SK-N-DZ (cell line): Measurements from ENCODE around the gene ARHGDIA.
"Not testable (repeated sequence)": the region's sequence is repeated elsewhere in the genome, so short reads cannot be mapped to it uniquely, and the experiment has no call there.

ENCODE experiments used
- DNase-seq: peaks from one replicate; pipeline ENCODE4 v3.0.0-alpha.2; 2015; ENCODE audit warnings: low spot score

The ARHGDIA gene

DNA sequence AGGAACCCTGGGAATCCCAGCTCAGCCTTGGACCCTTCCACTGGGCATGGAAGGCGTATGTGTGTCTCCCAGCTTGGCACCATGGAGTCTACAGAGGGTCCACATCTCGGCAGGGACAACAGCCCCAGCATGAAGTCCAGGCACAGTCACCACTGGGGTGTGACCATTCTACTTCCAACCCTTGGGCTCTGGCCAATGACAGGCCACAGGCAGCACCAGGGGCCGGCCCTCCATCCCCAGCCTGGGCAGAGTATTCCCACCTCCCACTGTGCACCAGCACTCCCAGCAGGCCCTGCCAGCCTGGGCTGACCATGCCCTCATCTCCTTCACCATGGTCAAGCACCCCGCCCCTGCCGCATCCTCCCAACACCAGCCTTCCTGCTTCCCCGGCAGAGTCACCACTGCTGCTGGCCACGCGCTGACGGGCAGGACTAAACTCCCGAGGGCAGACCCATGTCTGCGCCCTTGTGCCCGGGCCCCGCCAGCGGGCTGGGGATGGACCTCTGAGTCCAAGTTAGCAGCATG lies 26.7 kb downstream of the ARHGDIA start:
- DNase-seq, result no peak

DNA sequence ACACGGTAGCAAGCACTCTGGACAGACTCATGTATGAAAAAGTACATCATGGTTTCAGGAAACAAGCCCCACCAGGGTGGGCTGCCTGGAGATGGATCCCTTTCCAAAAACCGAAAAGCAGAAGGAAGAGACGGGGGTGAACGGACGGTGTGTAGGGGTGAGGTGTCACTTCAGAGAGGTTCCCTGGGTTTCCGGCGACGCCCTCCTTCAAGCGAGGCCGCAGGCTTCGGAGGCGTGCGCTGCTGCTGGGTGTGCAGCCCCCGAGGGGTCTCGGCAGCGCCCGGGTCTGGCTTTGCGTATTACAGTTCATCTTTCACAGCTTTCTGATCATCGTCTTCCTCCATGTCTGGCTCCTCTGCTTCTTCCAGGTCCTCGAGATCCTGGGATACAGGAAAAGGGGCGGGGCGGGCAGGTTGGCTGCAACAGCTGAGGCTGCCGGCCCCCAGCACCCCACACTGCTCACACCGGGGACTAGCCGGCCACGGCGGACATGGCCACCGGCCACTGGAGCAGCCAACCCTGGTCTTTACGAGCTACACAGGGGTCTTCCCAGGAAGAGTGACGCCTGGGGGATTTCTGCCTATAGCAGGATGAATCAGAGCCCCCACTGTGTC lies 27.3 kb downstream of the ARHGDIA start:
- DNase-seq, result no peak

GRCh38 chr17:81842725-81843504 lies 28.2 kb downstream of the ARHGDIA start:
- no peak for DNase-seq

GRCh38 chr17:81842378-81842724 lies 28.8 kb downstream of the ARHGDIA start:
- DNase-seq, result no peak

- DNase-seq, result no peak
Measured at GRCh38 chr17:81841866-81842265, 29.3 kb downstream of the ARHGDIA start.

DNA sequence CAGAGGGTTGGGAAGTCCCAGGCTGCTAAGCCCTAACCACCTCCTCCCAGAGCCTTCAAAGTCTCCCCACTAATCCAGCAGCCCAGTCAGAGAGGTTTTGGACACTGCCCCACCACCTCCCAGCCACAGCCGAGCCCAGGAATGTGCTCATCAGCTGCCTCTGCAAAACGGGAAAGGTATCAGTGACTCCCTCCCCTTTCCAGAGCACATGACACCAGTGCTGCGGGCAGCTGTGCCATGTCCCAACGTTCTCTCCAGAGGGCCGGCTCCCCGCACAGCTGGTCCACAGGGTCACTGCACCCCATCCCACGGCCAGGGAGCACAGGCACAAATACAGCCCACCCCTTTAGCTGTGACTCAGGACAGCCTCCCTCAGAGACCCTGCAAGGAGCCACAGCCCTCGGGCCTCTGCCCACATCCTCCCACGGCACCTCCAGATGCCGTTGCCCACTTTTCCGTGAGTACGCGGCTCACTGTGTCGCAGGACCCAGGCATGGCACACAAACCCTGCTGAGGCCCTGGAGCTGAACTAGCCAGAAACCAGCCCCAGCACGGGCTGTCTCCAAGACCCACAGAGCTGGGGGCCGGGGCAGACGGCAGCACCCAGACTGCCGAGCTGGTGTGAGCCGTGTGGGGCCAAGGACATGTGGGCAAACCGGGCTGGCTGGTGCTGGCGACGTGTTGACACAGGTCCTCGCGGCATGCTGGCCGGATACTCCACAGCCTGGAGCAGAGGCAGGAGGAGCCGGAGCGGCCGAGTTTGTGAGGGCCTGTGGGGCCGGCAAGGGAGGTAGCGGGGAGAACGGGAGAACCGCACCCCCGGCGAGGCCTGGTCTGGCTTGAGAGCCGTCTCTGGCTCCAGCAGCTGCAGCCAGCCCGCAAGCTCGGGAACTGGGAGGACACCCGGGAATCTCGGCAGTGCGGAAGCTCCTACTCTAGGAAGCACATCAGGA lies 30.0 kb downstream of the ARHGDIA start:
- DNase-seq, result no peak

DNA sequence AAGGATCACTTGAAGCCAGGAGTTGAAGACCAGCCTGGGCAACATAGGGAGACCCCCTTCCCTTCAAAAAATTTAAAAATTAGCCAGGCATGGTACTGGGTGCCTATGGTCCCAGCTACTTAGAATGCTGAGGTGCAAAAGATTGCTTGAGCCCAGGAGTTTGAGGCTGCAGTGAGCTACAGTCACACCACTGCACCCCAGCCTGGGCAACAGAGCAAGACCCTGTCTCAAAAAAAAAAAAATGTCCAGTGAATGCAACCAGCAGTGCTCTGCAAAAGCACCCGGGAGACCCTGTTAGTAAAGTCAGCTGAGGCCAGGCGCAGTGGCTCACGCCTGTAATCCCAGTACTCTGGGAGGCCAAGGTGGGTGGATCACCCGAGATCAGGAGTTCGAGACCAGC lies 31.1 kb downstream of the ARHGDIA start:
- DNase-seq, result not testable (repeated sequence)

DNA sequence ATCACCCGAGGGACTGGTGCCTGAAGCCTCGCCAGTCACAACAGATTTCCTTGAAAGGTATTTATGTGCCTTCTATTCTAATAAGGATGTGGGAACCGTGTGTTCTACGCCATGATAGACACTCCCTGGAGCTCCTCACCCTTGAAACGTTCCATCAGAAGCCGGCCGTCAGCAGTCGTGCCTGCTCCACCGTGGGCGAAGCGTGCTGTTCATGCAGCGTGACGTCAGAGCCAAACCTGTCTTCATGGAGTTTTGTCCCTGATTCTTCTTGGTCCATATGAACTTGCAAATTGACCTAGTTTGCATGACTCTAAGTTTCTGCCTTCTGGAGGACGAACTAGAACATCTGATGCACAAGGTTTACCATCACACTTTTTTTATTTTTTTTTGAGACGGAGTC lies 31.8 kb downstream of the ARHGDIA start:
- DNase-seq, result no peak

DNA sequence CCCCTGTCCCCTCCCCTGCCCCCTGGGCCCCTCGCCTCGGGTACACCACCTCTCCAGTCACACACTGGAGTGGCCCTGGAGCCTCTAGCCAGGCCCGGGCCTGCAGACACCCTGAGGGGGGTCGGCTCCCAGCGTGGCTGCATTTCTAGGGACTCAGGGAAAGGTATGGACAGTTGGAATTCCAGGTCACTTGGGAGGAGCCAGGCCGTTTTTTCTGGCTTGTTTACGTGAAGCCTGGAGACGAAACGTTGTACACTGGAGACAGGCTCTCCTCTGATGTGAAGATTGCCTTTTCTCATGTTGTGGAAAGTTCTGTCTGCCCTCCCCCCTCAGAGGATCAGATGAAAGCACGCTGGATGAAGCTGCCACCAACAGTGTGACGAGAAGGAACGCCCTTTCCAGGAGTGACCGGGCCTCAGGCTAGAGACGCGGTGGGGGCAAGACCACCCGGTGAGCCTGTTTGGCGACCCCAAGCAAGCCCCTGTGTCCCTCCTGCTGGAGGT lies 32.3 kb downstream of the ARHGDIA start:
- DNase-seq, result no peak

DNA sequence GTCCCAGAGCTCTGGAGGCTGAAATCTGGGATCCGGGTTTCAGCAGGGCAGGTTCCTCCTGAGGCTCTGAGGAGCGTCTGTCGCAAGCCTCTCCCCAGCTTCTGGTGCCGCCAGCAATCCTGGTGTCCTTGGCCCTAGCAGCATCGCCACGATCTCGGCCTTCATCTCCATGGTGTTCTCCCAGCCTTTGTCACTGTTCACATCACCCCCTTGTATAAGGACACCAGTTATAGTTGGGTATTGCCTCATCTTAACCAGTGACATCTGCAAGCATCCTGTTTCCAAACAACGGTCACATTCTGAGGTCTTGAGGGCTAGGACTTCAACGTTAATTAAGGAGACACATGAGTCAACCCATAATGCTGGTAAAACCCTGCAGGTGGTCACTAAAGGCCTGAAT lies 33.5 kb downstream of the ARHGDIA start:
- DNase-seq, result no peak

- no peak for DNase-seq
Measured at GRCh38 chr17:81834831-81835267, 36.3 kb downstream of the ARHGDIA start, which contains the start of gene PPP1R27. TSS of gene PPP1R27 (minus strand) at chr17:81835050. CDS start at chr17:81834953, 97 bp downstream.

DNA sequence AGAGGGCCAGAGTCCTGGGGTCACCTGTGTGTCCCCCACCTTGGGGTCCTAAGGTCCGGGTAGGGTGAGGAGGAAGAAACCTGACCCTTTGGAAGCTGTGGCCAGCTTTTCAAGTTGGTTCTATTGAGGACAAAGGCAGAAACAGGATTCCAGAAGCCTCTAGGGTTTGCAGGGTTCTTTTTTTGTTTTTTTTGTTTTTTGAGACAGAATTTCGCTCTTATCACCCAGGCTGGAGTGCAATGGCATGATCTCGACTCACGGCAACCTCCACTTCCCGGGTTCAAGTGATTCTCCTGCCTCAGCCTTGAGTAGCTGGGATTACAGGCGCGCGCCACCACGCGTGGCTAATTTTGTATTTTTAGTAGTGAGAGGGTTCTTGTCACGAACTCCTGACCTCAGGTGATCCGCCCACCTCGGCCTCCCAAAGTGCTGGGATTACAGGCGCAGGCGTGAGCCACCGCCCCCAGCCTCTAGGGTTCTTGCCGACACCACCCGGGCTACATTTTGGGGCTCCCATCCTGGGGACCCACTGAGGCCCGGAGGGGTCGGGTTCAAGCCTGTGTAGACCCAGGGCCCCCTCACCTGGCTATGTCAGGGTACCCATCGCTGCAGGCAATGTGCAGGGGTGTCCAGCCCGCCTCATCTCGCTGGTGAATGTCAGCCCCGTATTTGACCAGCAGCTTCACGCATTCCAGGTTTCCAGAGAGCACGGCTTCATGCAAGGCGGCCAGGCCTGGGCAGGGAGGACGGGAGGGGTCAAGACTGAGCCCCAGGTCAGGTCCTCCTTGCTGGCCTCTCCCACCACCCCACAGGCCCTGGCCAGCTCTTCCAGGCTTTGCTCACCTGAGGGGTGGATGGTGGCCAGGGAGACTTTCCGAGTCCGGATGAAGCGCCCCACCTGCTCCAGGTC lies 37.0 kb downstream of the ARHGDIA start:
- DNase-seq, result no peak

DNA sequence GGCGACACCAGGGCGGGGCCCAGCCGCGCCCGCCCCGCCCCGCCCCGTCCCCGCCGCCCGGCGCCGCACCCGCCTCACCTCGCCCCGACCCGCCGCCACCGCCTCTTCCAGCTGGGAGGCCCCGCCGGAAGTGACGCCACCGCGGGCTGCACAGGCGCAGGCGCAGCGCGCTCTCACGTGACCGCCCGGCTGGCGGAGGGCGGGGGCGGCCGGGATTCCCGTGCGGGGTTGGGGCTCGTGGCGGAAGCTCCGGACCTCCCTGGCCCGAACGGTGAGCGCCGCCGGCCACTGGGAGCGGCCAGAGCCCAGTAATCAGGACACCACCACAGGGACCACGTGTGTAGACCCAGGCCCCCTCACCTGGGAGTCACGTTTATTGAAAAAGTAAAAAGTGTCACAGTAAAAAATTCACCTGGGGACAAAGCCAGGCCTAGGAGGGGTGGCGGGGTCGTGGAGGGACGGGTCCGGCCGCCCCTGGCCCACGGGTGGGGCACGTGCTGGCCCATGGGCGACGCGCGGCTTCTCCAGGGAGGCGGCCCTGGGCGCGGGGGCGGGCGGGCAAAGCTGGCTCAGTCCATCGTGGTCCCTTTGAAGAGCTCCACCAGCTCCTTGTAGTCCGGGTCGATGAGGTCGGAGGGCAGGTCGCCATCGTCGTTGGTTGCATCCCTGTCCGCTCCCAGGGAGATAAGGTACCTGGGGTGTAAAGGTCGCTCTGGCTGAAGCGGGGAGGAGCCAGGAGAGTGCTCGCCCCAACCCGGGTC lies 37.8 kb downstream of the ARHGDIA start, which contains the start of gene MCRIP1:
Gene MCRIP1 (minus strand): TSS at position 132 of the 761 bp plus-strand sequence. CDS start 8,785 bp downstream, outside the sequence.
- peak; percentile 94 for DNase-seq

DNA sequence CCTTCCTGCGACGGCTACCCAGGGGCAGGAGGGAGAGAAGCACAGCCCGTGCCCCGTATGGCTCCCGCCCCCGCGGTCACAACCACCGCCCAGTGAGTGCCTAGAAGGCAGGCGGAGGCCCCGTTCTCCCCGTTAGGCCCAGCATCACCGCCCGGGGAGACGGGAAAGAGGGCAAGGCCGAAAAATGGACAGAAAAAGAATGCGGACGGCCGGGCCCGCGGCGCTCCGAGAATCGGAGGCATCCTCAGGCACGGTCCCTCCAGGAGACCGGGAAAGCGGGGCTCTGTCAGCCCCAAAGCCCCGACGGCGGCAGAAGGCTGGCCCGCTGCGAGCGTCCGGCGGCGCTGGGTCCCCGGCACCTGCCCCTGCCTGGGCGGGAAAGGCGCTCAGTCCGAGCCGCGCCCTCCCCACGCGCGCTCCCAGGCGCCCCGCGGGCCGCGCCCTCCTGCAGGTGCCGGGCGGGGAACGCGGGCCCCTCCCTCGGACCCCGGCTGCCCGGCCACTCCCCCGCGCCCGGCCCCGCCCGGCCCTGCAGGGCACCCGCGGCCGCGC lies 38.5 kb downstream of the ARHGDIA start:
- DNase-seq, result no peak

DNA sequence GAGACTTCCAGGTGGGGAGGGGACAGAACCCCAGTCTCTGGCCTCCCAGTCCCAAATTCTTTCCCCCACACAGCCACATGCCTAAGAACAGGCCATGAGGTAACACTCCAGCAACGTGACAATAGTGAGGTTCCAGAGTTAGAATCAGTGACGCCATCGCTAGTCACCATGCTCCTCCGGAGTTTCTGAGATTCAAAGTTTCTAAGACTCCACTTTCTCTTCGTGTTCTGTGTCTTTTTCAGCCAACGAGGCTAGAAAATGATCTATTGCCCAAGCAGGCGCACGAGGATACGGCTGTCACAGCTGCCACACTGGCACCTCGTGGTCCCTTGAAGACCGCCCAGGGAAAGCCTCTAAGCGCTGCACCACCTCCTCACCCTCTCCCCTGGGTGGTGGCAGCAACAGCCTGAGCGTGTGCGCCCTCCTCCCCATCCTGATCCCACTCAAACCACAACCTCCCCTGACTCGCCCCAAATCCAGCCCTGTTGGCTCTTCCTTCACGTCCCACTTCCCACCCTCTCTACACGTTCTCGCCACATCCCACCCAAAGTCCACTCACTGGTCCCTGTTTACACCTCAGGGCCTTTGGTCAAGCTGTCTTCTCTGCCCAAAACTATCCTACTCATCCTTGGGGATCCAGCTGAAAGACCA lies 39.1 kb downstream of the ARHGDIA start:
- DNase-seq, result no peak

GRCh38 chr17:81831563-81831956 lies 39.6 kb downstream of the ARHGDIA start:
- DNase-seq, result no peak

- no peak for DNase-seq
Measured at GRCh38 chr17:81829858-81830257, 41.3 kb downstream of the ARHGDIA start.

GRCh38 chr17:81828656-81829055 lies 42.5 kb downstream of the ARHGDIA start:
- no peak for DNase-seq
